Measurements from ENCODE around the gene VWA5B2. TPM values are rescaled to one million over a fixed set of nuclear protein-coding genes. Genes with fewer than 3 reads are reported as not detected.

Gene VWA5B2
- total and polyA plus RNA-seq, 9 of the 15 experiments (the other 6 are each of a cell fraction or from before 2014, with no cell fraction given): 0.04 TPM; not detected in 8

DNA sequence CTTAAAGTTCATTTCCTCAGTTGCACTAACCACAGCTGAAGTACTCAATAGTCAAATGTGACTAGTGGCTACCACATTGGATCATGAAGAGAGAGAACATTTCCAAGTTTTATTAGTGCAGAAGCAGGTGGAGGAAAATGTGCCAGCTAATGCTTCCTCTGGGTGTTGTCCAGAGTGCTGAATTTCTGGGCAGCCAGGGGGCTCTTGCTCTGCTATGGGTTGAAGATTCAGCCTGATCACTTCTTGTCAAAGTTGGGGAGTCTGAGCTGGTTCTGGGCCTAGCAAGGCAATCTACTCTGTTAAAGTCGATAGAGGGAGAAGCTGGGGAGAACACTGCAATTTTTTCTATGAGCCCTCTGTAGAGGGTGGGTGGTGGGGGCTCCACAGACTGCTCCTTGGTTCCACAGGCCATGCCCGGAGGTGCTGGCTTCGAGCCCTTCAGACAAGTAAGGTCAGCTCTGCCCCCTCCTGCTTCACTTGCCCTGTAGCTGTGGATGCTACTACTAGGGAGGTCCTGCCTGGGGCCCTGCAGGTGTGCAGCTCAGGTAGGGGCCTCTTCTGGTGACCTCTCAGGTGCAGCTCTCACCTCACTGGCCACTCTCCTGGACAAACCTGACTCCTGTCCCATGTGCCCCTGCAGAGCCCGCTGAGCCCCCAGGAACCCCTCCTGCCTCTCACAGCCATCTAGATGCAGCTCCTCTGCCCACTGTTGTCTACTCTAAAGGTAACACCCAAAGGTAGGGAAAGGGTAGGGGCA is 11.2 kb downstream of the VWA5B2 start (continued):
- TF ChIP-seq JUNB (CRISPR knock-in tag; conservative IDR thresholded peaks at IDR 0.05) (no peak), SMC3 (conservative IDR thresholded peaks at IDR 0.05; ENCODE audit: insufficient read depth, low read depth, low read length) (no peak), DNMT1 (IDR thresholded peaks at IDR 0.05) (no peak), GATA2 (CRISPR knock-in tag; IDR thresholded peaks at IDR 0.05) (no peak), NFIX (CRISPR knock-in tag; IDR thresholded peaks at IDR 0.05; ENCODE audit: low read depth) (no peak), CAMTA2 (CRISPR knock-in tag; conservative IDR thresholded peaks at IDR 0.05) (no peak), MEIS2 (IDR thresholded peaks at IDR 0.05; ENCODE audit: partially characterized antibody) (no peak), WHSC1 (IDR thresholded peaks at IDR 0.05; ENCODE audit: low read length) (no peak), JUN (IDR thresholded peaks at IDR 0.05; ENCODE audit: borderline replicate concordance, low read depth, low read length) (no peak), JUN (CRISPR knock-in tag; IDR thresholded peaks at IDR 0.05; ENCODE audit: borderline replicate concordance) (no peak), SREBF1 (IDR thresholded peaks at IDR 0.05; ENCODE audit: borderline replicate concordance, low read depth, low read length) (no peak), ELF1 (tag; IDR thresholded peaks at IDR 0.05) (no peak), ZNF444 (CRISPR knock-in tag; IDR thresholded peaks at IDR 0.05) (no peak)
- TF ChIP-seq, protein P1, sequence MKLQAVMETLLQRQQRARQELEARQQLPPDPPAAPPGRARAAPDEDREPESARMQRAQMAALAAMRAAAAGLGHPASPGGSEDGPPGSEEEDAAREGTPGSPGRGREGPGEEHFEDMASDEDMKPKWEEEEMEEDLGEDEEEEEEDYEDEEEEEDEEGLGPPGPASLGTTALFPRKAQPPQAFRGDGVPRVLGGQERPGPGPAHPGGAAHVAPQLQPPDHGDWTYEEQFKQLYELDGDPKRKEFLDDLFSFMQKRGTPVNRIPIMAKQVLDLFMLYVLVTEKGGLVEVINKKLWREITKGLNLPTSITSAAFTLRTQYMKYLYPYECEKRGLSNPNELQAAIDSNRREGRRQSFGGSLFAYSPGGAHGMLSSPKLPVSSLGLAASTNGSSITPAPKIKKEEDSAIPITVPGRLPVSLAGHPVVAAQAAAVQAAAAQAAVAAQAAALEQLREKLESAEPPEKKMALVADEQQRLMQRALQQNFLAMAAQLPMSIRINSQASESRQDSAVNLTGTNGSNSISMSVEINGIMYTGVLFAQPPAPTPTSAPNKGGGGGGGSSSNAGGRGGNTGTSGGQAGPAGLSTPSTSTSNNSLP (IDR thresholded peaks at IDR 0.05; ENCODE audit: borderline replicate concordance, low read depth, low read length): no peak
- TF ChIP-seq, protein P2, sequence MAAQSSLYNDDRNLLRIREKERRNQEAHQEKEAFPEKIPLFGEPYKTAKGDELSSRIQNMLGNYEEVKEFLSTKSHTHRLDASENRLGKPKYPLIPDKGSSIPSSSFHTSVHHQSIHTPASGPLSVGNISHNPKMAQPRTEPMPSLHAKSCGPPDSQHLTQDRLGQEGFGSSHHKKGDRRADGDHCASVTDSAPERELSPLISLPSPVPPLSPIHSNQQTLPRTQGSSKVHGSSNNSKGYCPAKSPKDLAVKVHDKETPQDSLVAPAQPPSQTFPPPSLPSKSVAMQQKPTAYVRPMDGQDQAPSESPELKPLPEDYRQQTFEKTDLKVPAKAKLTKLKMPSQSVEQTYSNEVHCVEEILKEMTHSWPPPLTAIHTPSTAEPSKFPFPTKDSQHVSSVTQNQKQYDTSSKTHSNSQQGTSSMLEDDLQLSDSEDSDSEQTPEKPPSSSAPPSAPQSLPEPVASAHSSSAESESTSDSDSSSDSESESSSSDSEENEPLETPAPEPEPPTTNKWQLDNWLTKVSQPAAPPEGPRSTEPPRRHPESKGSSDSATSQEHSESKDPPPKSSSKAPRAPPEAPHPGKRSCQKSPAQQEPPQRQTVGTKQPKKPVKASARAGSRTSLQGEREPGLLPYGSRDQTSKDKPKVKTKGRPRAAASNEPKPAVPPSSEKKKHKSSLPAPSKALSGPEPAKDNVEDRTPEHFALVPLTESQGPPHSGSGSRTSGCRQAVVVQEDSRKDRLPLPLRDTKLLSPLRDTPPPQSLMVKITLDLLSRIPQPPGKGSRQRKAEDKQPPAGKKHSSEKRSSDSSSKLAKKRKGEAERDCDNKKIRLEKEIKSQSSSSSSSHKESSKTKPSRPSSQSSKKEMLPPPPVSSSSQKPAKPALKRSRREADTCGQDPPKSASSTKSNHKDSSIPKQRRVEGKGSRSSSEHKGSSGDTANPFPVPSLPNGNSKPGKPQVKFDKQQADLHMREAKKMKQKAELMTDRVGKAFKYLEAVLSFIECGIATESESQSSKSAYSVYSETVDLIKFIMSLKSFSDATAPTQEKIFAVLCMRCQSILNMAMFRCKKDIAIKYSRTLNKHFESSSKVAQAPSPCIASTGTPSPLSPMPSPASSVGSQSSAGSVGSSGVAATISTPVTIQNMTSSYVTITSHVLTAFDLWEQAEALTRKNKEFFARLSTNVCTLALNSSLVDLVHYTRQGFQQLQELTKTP (IDR thresholded peaks at IDR 0.05; ENCODE audit: low read depth in 1 of 2, partially characterized antibody in 2 of 2): peak in 1 of 2 experiments; percentile 70
- TF ChIP-seq, protein P3, sequence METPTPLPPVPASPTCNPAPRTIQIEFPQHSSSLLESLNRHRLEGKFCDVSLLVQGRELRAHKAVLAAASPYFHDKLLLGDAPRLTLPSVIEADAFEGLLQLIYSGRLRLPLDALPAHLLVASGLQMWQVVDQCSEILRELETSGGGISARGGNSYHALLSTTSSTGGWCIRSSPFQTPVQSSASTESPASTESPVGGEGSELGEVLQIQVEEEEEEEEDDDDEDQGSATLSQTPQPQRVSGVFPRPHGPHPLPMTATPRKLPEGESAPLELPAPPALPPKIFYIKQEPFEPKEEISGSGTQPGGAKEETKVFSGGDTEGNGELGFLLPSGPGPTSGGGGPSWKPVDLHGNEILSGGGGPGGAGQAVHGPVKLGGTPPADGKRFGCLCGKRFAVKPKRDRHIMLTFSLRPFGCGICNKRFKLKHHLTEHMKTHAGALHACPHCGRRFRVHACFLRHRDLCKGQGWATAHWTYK (CRISPR knock-in tag; IDR thresholded peaks at IDR 0.05): no peak
- TF ChIP-seq, protein P4, sequence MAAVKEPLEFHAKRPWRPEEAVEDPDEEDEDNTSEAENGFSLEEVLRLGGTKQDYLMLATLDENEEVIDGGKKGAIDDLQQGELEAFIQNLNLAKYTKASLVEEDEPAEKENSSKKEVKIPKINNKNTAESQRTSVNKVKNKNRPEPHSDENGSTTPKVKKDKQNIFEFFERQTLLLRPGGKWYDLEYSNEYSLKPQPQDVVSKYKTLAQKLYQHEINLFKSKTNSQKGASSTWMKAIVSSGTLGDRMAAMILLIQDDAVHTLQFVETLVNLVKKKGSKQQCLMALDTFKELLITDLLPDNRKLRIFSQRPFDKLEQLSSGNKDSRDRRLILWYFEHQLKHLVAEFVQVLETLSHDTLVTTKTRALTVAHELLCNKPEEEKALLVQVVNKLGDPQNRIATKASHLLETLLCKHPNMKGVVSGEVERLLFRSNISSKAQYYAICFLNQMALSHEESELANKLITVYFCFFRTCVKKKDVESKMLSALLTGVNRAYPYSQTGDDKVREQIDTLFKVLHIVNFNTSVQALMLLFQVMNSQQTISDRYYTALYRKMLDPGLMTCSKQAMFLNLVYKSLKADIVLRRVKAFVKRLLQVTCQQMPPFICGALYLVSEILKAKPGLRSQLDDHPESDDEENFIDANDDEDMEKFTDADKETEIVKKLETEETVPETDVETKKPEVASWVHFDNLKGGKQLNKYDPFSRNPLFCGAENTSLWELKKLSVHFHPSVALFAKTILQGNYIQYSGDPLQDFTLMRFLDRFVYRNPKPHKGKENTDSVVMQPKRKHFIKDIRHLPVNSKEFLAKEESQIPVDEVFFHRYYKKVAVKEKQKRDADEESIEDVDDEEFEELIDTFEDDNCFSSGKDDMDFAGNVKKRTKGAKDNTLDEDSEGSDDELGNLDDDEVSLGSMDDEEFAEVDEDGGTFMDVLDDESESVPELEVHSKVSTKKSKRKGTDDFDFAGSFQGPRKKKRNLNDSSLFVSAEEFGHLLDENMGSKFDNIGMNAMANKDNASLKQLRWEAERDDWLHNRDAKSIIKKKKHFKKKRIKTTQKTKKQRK (IDR thresholded peaks at IDR 0.05; ENCODE audit: borderline replicate concordance, low read depth, low read length): no peak

Measured in K562 (cell line).